Lower leg skin (tissue), 3 donors: ENCODE measurements around the gene SERPINE2.

Source experiments
- POLR2A ChIP-seq, 2 donors: fragments of 450-650 bp; IDR thresholded peaks; one replicate each; pipeline ENCODE4 v1.6.1; 2016 to 2017; ENCODE audit warnings: antibody characterized with exemption in 2 of 2, mild to moderate bottlenecking in 1 of 2, moderate library complexity in 1 of 2
- TF ChIP-seq, protein P1 (sequence below), 3 donors: fragments of 450-650 bp; IDR thresholded peaks; one replicate each; pipeline ENCODE4 v1.5.1; 2016; ENCODE audit warnings: antibody characterized with exemption in 3 of 3, mild to moderate bottlenecking in 3 of 3, moderate library complexity in 2 of 3

DNA sequence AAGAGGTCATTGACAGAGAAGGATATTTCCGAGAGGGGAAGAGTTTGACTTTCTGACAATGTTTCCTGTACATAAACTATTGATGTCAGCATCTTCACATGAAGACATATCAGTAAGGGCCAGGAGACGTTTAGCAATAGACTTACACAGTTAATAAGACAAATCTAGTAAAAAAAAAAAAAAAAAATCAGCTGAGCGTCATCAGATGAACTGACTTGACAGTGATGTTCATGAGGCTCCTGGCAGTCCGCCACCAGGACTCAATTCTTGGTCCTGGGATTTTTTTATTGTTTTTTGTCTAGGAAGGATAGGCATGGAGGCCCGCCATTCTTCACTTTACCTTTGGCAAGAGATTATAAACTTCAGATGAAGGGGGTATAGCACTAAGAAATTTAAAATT lies 67.4 kb downstream of the SERPINE2 start:
- TF ChIP-seq, protein P1, sequence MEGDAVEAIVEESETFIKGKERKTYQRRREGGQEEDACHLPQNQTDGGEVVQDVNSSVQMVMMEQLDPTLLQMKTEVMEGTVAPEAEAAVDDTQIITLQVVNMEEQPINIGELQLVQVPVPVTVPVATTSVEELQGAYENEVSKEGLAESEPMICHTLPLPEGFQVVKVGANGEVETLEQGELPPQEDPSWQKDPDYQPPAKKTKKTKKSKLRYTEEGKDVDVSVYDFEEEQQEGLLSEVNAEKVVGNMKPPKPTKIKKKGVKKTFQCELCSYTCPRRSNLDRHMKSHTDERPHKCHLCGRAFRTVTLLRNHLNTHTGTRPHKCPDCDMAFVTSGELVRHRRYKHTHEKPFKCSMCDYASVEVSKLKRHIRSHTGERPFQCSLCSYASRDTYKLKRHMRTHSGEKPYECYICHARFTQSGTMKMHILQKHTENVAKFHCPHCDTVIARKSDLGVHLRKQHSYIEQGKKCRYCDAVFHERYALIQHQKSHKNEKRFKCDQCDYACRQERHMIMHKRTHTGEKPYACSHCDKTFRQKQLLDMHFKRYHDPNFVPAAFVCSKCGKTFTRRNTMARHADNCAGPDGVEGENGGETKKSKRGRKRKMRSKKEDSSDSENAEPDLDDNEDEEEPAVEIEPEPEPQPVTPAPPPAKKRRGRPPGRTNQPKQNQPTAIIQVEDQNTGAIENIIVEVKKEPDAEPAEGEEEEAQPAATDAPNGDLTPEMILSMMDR (IDR thresholded peaks at IDR 0.05), result no peak
- TF ChIP-seq POLR2A (IDR thresholded peaks at IDR 0.05), result no peak
